Activated CD4-positive, alpha-beta T cell treated with anti-CD3 and anti-CD28 coated beads for 36 hours (primary cell): Measurements from ENCODE around the gene PCDHGA1. TPM values are rescaled to one million over a fixed set of nuclear protein-coding genes. Genes with fewer than 3 reads are reported as not detected.

Source experiments
- ATAC-seq: fragments of 200-7000 bp; cut with Tn5 transposase; one replicate; pipeline ENCODE4 v1.10.0; 2021; ENCODE audit warnings: mild to moderate bottlenecking, moderate library complexity
- CTCF ChIA-PET: fragments of 350-600 bp; sonication (Branson Sonifier 250); formaldehyde crosslinking; loops from one replicate; lab custom pipeline; 2021; ENCODE audit warnings: antibody characterized with exemption; lab: Charles Lee
- POLR2A ChIA-PET: fragments of 350-600 bp; sonication (Branson Sonifier 250); formaldehyde crosslinking; loops from one replicate; lab custom pipeline; 2021; ENCODE audit warnings: antibody characterized with exemption, inconsistent platforms; lab: Charles Lee
- DNase-seq: peaks from one replicate; pipeline ENCODE4 v3.0.0-alpha.2; 2020
- H3K27ac Mint-ChIP-seq: one replicate; pipeline ENCODE4 v1.8.0; 2021; ENCODE audit warnings: mixed read lengths
- H3K27me3 Mint-ChIP-seq: one replicate; pipeline ENCODE4 v1.8.0; 2021; ENCODE audit warnings: mixed read lengths
- H3K36me3 Mint-ChIP-seq: one replicate; pipeline ENCODE4 v1.8.0; 2021; ENCODE audit warnings: low read depth, mixed read lengths
- H3K4me1 Mint-ChIP-seq: one replicate; pipeline ENCODE4 v1.8.0; 2021; ENCODE audit warnings: mixed read lengths
- H3K4me3 Mint-ChIP-seq: one replicate; pipeline ENCODE4 v1.8.0; 2021; ENCODE audit warnings: mild to moderate bottlenecking, moderate library complexity, mixed read lengths
- H3K9me3 Mint-ChIP-seq: one replicate; pipeline ENCODE4 v1.8.0; 2021; ENCODE audit warnings: low read depth, mixed read lengths
- intact Hi-C, 2 experiments: fragments of 100-400 bp; cut with DNase I in 1 of 2; cut with micrococcal nuclease in 1 of 2; formaldehyde crosslinking; loops; one replicate each; pipeline versions ENCODE4 v1.14.2 to v1.15.1; 2022 to 2024; cut with DNase I, micrococcal nuclease
- total RNA-seq, 2 experiments: library from RNA; stranded (reverse); gene quantifications; one replicate each; pipeline ENCODE4 v1.2.3, GENCODE V29; 2021

Gene PCDHGA1
- total RNA-seq, 2 experiments from 2014 or later = 0.05 TPM; not detected in 1

DNA sequence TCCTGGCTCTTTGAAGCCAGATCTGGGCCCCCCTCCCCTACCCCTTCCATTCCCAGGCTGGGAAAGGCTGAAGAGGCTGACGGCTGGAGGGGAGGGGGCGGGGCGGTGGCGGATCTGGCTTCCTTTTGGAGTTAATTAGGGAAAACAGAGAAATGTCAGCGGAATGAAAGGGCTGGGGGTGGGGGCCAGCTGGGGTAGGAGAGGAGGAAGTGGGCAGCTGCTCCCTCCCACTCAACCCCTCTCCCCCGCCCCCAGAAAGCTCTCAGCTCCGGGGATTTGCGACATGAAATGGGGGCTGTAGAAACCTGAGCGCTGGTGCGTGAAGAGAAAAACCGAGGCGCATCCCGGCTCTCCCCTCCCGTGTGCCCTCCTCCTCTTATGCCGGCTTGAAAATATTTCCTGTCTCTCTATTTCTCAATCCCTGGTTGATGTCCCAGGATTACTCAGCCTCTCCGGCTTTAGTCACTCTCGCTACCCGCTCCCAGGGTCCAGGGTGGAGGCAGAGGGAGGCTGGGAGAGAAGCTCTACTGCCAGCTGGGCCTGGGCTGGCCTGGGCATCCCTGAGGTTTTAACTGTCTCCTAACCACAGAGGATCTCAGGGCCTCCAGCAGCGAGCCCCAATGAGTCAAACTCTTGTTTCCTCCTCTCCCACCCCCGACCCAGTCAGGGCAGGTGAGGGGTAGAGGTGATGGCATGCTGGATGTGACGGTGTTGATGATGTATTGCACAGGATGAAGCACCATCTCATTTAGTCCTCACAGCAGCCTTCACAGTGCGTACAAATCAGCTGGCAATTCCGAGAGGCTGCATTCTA is 178.7 kb downstream of the PCDHGA1 start:
- Mint-ChIP-seq H3K4me1 (peaks cover 24% of the 10 kb centered on the region), H3K4me3 (no peak overlapping the region), H3K36me3 (peaks cover 8% of the 10 kb centered on the region), H3K27me3 (no peaks in the 10 kb centered on the region), H3K9me3 (no peaks in the 10 kb centered on the region), H3K27ac (peak overlapping the region; percentile 52)
- ChIA-PET POLR2A (no interaction called here), CTCF (interaction anchor here (0.9 to 7.9 kb wide), 9 partner anchors 9 to 170 kb away, joined by 3 to 101 read pairs (median 5); partner anchors contain the start of genes PCDHGA11, PCDHGA2 and PCDHGB5)
- DNase-seq = peak; percentile 61
- peak; percentile 27 for ATAC-seq
- intact Hi-C loops = no loop called here

DNA sequence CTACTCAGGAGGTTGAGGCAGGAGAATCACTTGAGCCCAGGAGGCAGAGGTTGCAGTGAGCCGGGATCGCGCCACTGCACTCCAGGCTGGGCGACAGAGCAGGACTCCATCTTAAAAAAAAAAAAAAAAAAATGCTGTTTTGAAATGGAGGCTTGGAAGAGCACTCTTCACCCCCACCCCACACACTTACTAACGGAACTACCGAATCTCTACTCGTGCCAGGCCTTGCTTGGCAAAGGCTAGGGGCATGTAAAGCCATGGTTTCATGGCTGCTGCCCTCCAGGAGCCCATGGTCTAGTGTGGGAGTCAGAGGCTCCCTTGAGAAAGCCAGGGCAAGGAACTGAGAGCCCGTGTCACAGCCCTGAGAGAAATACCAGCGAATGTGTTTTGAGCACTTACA is 179.8 kb downstream of the PCDHGA1 start:
- DNase-seq = no peak
- POLR2A ChIA-PET = no interaction called here
- H3K4me1 Mint-ChIP-seq = peaks cover 36% of the 10 kb centered on the region
- H3K36me3 Mint-ChIP-seq = peaks cover 8% of the 10 kb centered on the region
- intact Hi-C loops = loop anchor here in 1 of 2 experiments (5.0 kb wide), 1 partner anchor 33 kb away; the partner anchor contains the start of gene PCDHGC3
- H3K27me3 Mint-ChIP-seq = no peaks in the 10 kb centered on the region
- CTCF ChIA-PET = interaction anchor here (0.6 to 7.9 kb wide), 10 partner anchors 12 to 171 kb away, joined by 3 to 101 read pairs (median 4); partner anchors contain the start of genes PCDHGA2, PCDHGA3 and PCDHGB5
- no peak overlapping the region for H3K4me3 Mint-ChIP-seq
- no peaks in the 10 kb centered on the region for H3K9me3 Mint-ChIP-seq
- ATAC-seq = no peak
- no peak overlapping the region for H3K27ac Mint-ChIP-seq

DNA sequence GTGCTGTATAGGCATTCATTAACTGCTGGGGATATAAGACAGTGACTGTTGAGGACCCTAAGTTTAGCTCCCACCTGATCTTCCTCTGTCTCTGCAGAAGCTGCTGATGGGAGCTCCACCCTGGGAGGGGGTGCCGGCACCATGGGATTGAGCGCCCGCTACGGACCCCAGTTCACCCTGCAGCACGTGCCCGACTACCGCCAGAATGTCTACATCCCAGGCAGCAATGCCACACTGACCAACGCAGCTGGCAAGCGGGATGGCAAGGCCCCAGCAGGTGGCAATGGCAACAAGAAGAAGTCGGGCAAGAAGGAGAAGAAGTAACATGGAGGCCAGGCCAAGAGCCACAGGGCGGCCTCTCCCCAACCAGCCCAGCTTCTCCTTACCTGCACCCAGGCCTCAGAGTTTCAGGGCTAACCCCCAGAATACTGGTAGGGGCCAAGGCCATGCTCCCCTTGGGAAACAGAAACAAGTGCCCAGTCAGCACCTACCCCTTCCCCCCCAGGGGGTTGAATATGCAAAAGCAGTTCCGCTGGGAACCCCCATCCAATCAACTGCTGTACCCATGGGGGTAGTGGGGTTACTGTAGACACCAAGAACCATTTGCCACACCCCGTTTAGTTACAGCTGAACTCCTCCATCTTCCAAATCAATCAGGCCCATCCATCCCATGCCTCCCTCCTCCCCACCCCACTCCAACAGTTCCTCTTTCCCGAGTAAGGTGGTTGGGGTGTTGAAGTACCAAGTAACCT is 180.7 kb downstream of the PCDHGA1 start:
- ChIA-PET CTCF (interaction anchor here (0.6 to 7.9 kb wide), 13 partner anchors 13 to 266 kb away, joined by 3 to 101 read pairs (median 5); partner anchors contain the start of genes PCDHB15, PCDHGA1, PCDHGA10 and PCDHGA11), POLR2A (no interaction called here)
- Mint-ChIP-seq H3K36me3 (peaks cover 13% of the 10 kb centered on the region), H3K27ac (no peak overlapping the region), H3K9me3 (no peaks in the 10 kb centered on the region), H3K27me3 (no peaks in the 10 kb centered on the region), H3K4me1 (peaks cover 38% of the 10 kb centered on the region), H3K4me3 (no peak overlapping the region)
- intact Hi-C loops = loop anchor here in 1 of 2 experiments (5.0 kb wide), 1 partner anchor 34 kb away; the partner anchor contains the start of gene PCDHGC3
- no peak for DNase-seq
- no peak for ATAC-seq

- ChIA-PET POLR2A (no interaction called here), CTCF (interaction anchor here (0.6 to 7.9 kb wide), 11 partner anchors 10 to 181 kb away, joined by 3 to 101 read pairs (median 8); partner anchors contain the start of genes PCDHGA1, PCDHGA10, PCDHGA11 and PCDHGB3)
- ATAC-seq (no peak), DNase-seq (no peak)
- Mint-ChIP-seq H3K27me3 (no peaks in the 10 kb centered on the region), H3K27ac (no peak overlapping the region), H3K4me1 (peaks cover 38% of the 10 kb centered on the region), H3K9me3 (no peaks in the 10 kb centered on the region), H3K36me3 (peaks cover 21% of the 10 kb centered on the region), H3K4me3 (no peak overlapping the region)
- intact Hi-C loops = loop anchor here (1.0 to 5.0 kb wide), 6 partner anchors 35 to 191 kb away; partner anchors contain the start of genes PCDHGC3 (in 2 of the 2), PCDHGA10 (in 1 of the 2), PCDHGA11 (in 1 of the 2) and TAF7 (in 1 of the 2)
Measured at GRCh38 chr5:141511771-141512325, 181.5 kb downstream of the PCDHGA1 start.

DNA sequence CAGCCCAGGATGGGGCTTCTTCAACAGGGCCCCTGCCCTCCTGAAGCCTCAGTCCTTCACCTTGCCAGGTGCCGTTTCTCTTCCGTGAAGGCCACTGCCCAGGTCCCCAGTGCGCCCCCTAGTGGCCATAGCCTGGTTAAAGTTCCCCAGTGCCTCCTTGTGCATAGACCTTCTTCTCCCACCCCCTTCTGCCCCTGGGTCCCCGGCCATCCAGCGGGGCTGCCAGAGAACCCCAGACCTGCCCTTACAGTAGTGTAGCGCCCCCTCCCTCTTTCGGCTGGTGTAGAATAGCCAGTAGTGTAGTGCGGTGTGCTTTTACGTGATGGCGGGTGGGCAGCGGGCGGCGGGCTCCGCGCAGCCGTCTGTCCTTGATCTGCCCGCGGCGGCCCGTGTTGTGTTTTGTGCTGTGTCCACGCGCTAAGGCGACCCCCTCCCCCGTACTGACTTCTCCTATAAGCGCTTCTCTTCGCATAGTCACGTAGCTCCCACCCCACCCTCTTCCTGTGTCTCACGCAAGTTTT is 182.1 kb downstream of the PCDHGA1 start:
- H3K4me3 Mint-ChIP-seq = peak overlapping the region; percentile 75
- peaks cover 38% of the 10 kb centered on the region for H3K4me1 Mint-ChIP-seq
- ChIA-PET POLR2A (no interaction called here), CTCF (interaction anchor here (0.6 to 7.9 kb wide), 28 partner anchors 10 to 289 kb away, joined by 3 to 101 read pairs (median 5); partner anchors contain the start of genes PCDHB14, PCDHGA10, PCDHGA11 and PCDHGA12)
- intact Hi-C loops = loop anchor here (1.0 to 5.0 kb wide), 6 partner anchors 35 to 192 kb away; partner anchors contain the start of genes PCDHGC3 (in 2 of the 2), PCDHGA10 (in 1 of the 2), PCDHGA11 (in 1 of the 2) and TAF7 (in 1 of the 2)
- no peaks in the 10 kb centered on the region for H3K9me3 Mint-ChIP-seq
- DNase-seq = peak; percentile 93
- H3K27ac Mint-ChIP-seq = peak overlapping the region; percentile 86
- no peaks in the 10 kb centered on the region for H3K27me3 Mint-ChIP-seq
- peaks cover 27% of the 10 kb centered on the region for H3K36me3 Mint-ChIP-seq
- ATAC-seq = peak; percentile 17

DNA sequence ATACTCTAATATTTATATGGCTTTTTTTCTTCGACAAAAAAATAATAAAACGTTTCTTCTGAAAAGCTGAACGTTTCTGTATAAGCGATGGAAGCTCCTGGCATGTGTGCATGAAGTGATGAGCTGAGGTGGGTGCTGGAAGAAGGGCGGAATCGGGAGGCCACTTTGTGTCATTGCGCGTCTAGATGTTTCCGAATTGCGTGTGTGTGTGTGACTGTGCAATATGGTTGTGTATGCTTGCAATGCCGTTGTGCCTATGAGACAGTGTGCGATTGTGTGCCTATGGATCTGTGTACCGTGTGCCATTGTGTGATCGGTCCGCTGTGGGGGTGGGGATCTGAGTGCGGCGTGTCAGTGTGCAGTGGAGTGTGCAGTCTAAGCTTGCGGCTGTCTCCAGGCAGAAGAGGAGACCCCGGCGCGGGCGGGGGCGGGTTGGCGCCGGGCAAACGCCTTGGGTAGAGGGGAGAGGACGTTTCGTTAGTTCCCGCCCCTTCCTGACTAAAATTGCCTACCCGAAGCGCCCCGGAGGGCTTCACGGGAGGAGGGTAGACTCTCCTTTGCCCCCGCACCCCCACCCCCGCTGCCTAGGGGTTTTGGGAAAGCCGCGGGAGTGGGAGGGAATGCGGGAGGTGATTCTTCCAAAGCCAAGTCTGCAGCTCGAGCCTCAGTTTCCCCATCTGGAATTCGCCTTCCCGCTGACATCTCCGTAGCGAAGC is 182.8 kb downstream of the PCDHGA1 start:
- H3K4me1 Mint-ChIP-seq = peaks cover 38% of the 10 kb centered on the region
- peak overlapping the region; percentile 75 for H3K4me3 Mint-ChIP-seq
- intact Hi-C loops = loop anchor here (1.0 to 5.0 kb wide), 6 partner anchors 36 to 192 kb away; partner anchors contain the start of genes PCDHGC3 (in 2 of the 2), PCDHGA10 (in 1 of the 2), PCDHGA11 (in 1 of the 2) and TAF7 (in 1 of the 2)
- no peaks in the 10 kb centered on the region for H3K27me3 Mint-ChIP-seq
- ChIA-PET POLR2A (interaction anchor here (0.6 kb wide), 1 partner anchor 168 kb away, joined by 3 read pairs; no protein-coding TSS in a partner anchor), CTCF (interaction anchor here (0.6 to 7.9 kb wide), 32 partner anchors 11 to 291 kb away, joined by 3 to 101 read pairs (median 4); partner anchors contain the start of genes PCDHB14, PCDHGA10, PCDHGA11 and PCDHGA12)
- H3K36me3 Mint-ChIP-seq = peaks cover 33% of the 10 kb centered on the region
- H3K9me3 Mint-ChIP-seq = no peaks in the 10 kb centered on the region
- peak overlapping the region; percentile 86 for H3K27ac Mint-ChIP-seq
- ATAC-seq (peak; percentile 64), DNase-seq (peak; percentile 72)

DNA sequence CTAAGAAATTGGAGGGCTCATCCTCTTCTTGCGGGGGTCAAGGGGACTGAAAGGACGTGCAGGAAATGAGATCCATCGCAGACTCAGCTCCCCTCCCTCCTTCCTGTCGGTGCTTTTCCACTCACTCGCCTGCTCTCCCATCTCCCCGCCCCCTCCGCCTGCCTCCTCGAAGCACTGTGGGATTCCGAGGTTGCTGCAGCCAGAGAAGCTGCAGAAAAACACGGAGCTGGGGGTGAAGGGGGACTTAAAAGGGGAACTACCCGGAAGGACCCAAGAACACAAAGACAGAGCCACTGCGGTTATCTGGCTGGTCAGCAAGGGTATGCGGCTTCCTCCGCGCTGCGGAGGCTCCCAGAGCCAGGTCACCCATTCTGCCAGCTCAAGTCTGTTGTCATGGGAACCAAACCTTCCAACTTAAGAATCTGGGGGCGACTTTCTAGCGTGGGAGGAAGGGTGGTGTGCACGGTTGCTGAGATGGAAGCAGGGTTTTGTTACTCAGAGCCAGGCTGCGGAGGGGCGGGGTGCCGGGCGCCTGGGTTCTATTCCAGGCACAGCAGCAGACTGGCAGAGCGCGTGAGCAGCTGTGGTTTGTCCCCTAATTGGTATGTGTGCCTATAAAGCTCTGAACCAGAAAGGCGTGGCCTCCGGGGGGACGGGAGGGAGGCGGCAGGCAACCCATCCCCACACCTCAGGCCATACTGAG is 183.5 kb downstream of the PCDHGA1 start:
- peak overlapping the region; percentile 71 for H3K27ac Mint-ChIP-seq
- DNase-seq = peak; percentile 83

GRCh38 chr5:141514330-141515133 is 184.2 kb downstream of the PCDHGA1 start:
- H3K9me3 Mint-ChIP-seq = no peaks in the 10 kb centered on the region
- no peaks in the 10 kb centered on the region for H3K27me3 Mint-ChIP-seq
- H3K36me3 Mint-ChIP-seq = peaks cover 45% of the 10 kb centered on the region
- ChIA-PET POLR2A (interaction anchor here (0.6 kb wide), 1 partner anchor 127 kb away, joined by 3 read pairs; the partner anchor contains the start of gene PCDHGB4), CTCF (interaction anchor here (0.5 to 7.9 kb wide), 20 partner anchors 10 to 1167 kb away, joined by 3 to 101 read pairs (median 4); partner anchors contain the start of genes PCDHB14, PCDHGA10, PCDHGA11 and PCDHGA12)
- H3K4me3 Mint-ChIP-seq = no peak overlapping the region
- H3K27ac Mint-ChIP-seq = peak overlapping the region; percentile 48
- ATAC-seq = peak; percentile 13
- peak; percentile 30 for DNase-seq
- intact Hi-C loops = loop anchor here in 1 of 2 experiments (5.0 kb wide), 1 partner anchor 37 kb away; the partner anchor contains the start of gene PCDHGC3
- peaks cover 31% of the 10 kb centered on the region for H3K4me1 Mint-ChIP-seq

More for the DNA sequence above, 183.5 kb downstream of the PCDHGA1 start:
- Mint-ChIP-seq H3K36me3 (peaks cover 38% of the 10 kb centered on the region), H3K9me3 (no peaks in the 10 kb centered on the region), H3K4me1 (peaks cover 38% of the 10 kb centered on the region), H3K4me3 (peak overlapping the region; percentile 75), H3K27me3 (no peaks in the 10 kb centered on the region)
- ATAC-seq = peak; percentile 59
- ChIA-PET CTCF (interaction anchor here (0.6 to 7.9 kb wide), 21 partner anchors 11 to 292 kb away, joined by 3 to 101 read pairs (median 5); partner anchors contain the start of genes PCDHB14, PCDHGA10, PCDHGA12 and PCDHGB6), POLR2A (interaction anchor here (0.6 kb wide), 1 partner anchor 168 kb away, joined by 3 read pairs; no protein-coding TSS in a partner anchor)
- intact Hi-C loops = loop anchor here (2.0 to 5.0 kb wide), 4 partner anchors 36 to 193 kb away; partner anchors contain the start of genes PCDHGA10 (in 1 of the 2), PCDHGA11 (in 1 of the 2), PCDHGC3 (in 1 of the 2) and TAF7 (in 1 of the 2)
